ENCODE data around the gene SPEM1. TPM values are rescaled to one million over a fixed set of nuclear protein-coding genes. Genes with fewer than 3 reads are reported as not detected.

Gene SPEM1
- total RNA-seq, 1 experiment from 2014 or later: 1.1 TPM

DNA sequence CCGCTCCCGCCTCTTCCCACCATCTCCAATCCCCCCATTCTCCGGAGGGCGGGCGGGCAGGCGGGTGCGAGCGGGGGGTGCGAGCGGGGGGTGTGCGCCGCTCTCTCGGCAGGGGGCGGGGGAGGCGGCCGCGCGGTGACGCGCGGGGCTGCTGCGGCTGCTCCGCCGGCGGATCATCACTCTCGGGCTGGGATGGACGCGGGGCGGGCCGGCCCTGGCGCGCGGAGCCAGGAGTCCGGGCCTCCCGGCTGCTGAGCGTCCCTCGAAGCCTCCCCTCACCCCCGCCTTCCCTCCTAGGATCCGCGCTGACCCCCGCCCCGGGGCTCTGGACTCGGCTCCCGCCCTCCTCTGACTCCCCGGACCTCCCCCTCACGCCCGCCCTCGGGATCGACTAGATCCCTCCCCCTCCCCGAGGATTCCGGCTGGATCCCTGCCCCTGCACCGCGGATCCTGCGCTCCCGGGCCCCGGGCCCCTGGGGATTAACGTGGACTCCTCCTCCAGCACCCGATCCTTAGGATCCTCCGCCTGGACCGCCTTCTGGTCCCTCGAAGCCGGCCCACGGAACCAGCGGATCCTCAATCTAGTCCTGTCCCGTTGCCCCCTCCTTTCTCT, 15.3 kb upstream of the SPEM1 start:
- no peaks in the 10 kb centered on the region for H3K36me3 ChIP-seq (ENCODE audit: low read depth)
- peak overlapping the region; percentile 81 for H2AFZ ChIP-seq
- DNase-seq: peak in 1 of 2 experiments; percentile 51
- H3K27me3 ChIP-seq (ENCODE audit: insufficient read depth, low read depth): no peaks in the 10 kb centered on the region
- peak overlapping the region; percentile 79 for H3K4me2 ChIP-seq
- ChIA-PET CTCF (interaction anchor here (0.6 to 1.3 kb wide), 6 partner anchors 31 to 357 kb away, joined by 3 to 19 read pairs (median 6); partner anchors contain the start of gene TMEM102), POLR2A (ENCODE audit: unreplicated experiment) (interaction anchor here (0.6 to 2.1 kb wide), 10 partner anchors 11 to 302 kb away, joined by 3 to 34 read pairs (median 4); partner anchors contain the start of genes PLSCR3 and TMEM102)
- 0 out of 2 replicates have a peak, but pooled peaks cover 5% of the 10 kb centered on the region for H3K79me2 ChIP-seq (ENCODE audit: low read depth)
- peaks cover 6% of the 10 kb centered on the region; the same call in 1 of the 2 replicates for H3F3A ChIP-seq (ENCODE audit: insufficient read depth, low read depth)
- intact Hi-C loops (cut with micrococcal nuclease; ENCODE audit: unreplicated experiment): loop anchor here (1.0 to 5.0 kb wide), 9 partner anchors 11 to 432 kb away; partner anchors contain the start of genes CLDN7, KCTD11, PLSCR3 and POLR2A
- no peak for TF ChIP-seq EZH2 (IDR thresholded peaks at IDR 0.05; ENCODE audit: low read depth)
- no peak for TF ChIP-seq CTCF (conservative IDR thresholded peaks at IDR 0.05)
- no peaks in the 10 kb centered on the region for H3K9me2 ChIP-seq (ENCODE audit: insufficient read depth)
- TSS peak; percentile 53 for BruUV-seq (replicated peaks)
- H3K27ac ChIP-seq: no peak overlapping the region
- no peaks in the 10 kb centered on the region for H3K9me3 ChIP-seq (ENCODE audit: insufficient read depth, low read depth)
- H4K20me1 ChIP-seq (ENCODE audit: insufficient read depth): no peaks in the 10 kb centered on the region
- H3K4me3 ChIP-seq: peak overlapping the region; percentile 62
- peaks cover 11% of the 10 kb centered on the region for H3K4me1 ChIP-seq (replicated peaks; ENCODE audit: insufficient read depth)

DNA sequence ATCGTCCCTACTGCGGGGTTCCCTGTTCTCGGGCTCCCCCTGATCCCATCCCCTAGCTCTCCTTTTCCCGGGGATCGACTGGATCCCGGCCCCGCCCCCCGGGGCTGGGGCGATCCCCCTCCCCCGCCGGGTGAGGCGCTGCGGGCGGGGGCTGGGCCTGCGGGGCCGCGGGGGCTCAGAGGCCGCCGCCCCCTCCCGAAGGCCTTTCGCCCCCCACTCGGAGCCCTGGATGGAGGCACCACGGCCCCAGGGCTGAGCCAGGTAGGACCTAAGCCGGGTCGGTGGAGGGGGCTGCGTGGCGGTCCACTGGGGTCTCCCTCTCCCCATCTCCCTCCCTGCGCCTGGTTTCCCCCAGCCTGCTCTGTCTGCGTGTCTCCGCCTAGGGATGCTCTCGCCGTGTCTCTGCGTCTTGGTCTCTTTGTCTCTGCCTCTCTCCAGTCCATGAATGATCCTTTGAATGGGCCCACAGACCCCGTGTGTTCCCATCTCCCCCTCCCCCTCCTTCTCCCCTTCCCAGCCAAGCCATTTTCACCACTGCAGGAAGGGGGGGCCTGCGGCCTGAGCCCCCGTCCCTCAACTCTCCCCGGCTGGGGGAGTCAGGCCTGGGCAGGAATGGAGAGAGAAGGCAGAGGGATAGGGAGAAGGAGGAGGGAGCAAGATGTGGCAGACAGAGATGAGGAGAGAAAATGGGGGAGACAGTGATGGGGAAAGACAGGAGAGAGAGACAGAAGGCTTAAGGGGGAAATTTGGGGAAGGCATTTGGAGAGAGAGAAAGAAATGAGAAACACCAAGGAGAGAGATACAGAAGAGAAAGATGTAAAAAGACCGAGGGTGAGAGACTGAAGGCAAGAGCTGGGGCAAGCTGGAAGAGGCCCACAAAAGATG, 14.5 kb upstream of the SPEM1 start:
- H3F3A ChIP-seq (ENCODE audit: insufficient read depth, low read depth): peaks cover 4% of the 10 kb centered on the region; the same call in 1 of the 2 replicates
- peak overlapping the region; percentile 79 for H3K4me2 ChIP-seq
- CTCF ChIA-PET: no interaction called here
- no peaks in the 10 kb centered on the region for H3K9me3 ChIP-seq (ENCODE audit: insufficient read depth, low read depth)
- POLR2A ChIA-PET (ENCODE audit: unreplicated experiment): no interaction called here
- H3K9me2 ChIP-seq (ENCODE audit: insufficient read depth): no peaks in the 10 kb centered on the region
- no peaks in the 10 kb centered on the region for H4K20me1 ChIP-seq (ENCODE audit: insufficient read depth)
- DNase-seq: no peak
- peak overlapping the region; percentile 81 for H2AFZ ChIP-seq
- H3K79me2 ChIP-seq (ENCODE audit: low read depth): 0 out of 2 replicates have a peak, but pooled peaks cover 5% of the 10 kb centered on the region
- peaks cover 9% of the 10 kb centered on the region for H3K4me1 ChIP-seq (replicated peaks; ENCODE audit: insufficient read depth)
- peak overlapping the region; percentile 62; the same call in 1 of the 2 replicates for H3K4me3 ChIP-seq
- H3K27ac ChIP-seq: no peak overlapping the region
- intact Hi-C loops (cut with micrococcal nuclease; ENCODE audit: unreplicated experiment): loop anchor here (2.0 kb wide), 1 partner anchor 153 kb away; the partner anchor contains the start of gene TNFSF13
- TF ChIP-seq CTCF (conservative IDR thresholded peaks at IDR 0.05) (no peak), EZH2 (IDR thresholded peaks at IDR 0.05; ENCODE audit: low read depth) (no peak)
- no peaks in the 10 kb centered on the region for H3K36me3 ChIP-seq (ENCODE audit: low read depth)
- BruUV-seq (replicated peaks): no TSS peak
- no peaks in the 10 kb centered on the region for H3K27me3 ChIP-seq (ENCODE audit: insufficient read depth, low read depth)

- 0 out of 2 replicates have a peak, but pooled peaks cover 5% of the 10 kb centered on the region for H3K79me2 ChIP-seq (ENCODE audit: low read depth)
- no peaks in the 10 kb centered on the region for H4K20me1 ChIP-seq (ENCODE audit: insufficient read depth)
- ChIA-PET POLR2A (ENCODE audit: unreplicated experiment) (no interaction called here), CTCF (no interaction called here)
- no peak overlapping the region for H2AFZ ChIP-seq
- peak overlapping the region; percentile 79; the same call in 1 of the 2 replicates for H3K4me2 ChIP-seq
- H3K27ac ChIP-seq: no peak overlapping the region
- no peaks in the 10 kb centered on the region for H3K9me3 ChIP-seq (ENCODE audit: insufficient read depth, low read depth)
- BruUV-seq (replicated peaks): no TSS peak
- TF ChIP-seq EZH2 (IDR thresholded peaks at IDR 0.05; ENCODE audit: low read depth) (no peak), CTCF (conservative IDR thresholded peaks at IDR 0.05) (no peak)
- no peak for DNase-seq
- H3K36me3 ChIP-seq (ENCODE audit: low read depth): no peaks in the 10 kb centered on the region
- no peaks in the 10 kb centered on the region for H3K27me3 ChIP-seq (ENCODE audit: insufficient read depth, low read depth)
- peaks cover 4% of the 10 kb centered on the region; the same call in 1 of the 2 replicates for H3F3A ChIP-seq (ENCODE audit: insufficient read depth, low read depth)
- no peaks in the 10 kb centered on the region for H3K9me2 ChIP-seq (ENCODE audit: insufficient read depth)
- intact Hi-C loops (cut with micrococcal nuclease; ENCODE audit: unreplicated experiment): no loop called here
- H3K4me3 ChIP-seq: no peak overlapping the region
- peaks cover 6% of the 10 kb centered on the region for H3K4me1 ChIP-seq (replicated peaks; ENCODE audit: insufficient read depth)
Measured at GRCh38 chr17:7406235-7406825, 13.8 kb upstream of the SPEM1 start.

Data from PC-9 (cell line).